ENCODE results near the gene NANOG. TPM values are rescaled to one million over a fixed set of nuclear protein-coding genes. Genes with fewer than 3 reads are reported as not detected.
"Not testable (repeated sequence)": the region's sequence is repeated elsewhere in the genome, so short reads cannot be mapped to it uniquely, and the experiment has no call there.

NANOG gene
- not detected for total RNA-seq

- DNase-seq (ENCODE audit: low spot score); H3K9me3 ChIP-seq; H3K36me3 ChIP-seq; H3K27ac ChIP-seq; H3K4me3 ChIP-seq; H3K27me3 ChIP-seq; H3K4me1 ChIP-seq: not testable (repeated sequence)
Measured at GRCh38 chr12:7788884-7789528, at the start of gene NANOG. Gene NANOG (plus strand): TSS chr12:7789402. CDS start chr12:7789615, 213 bp downstream.

GRCh38 chr12:7747246-7747645 is 42.0 kb upstream of the NANOG start, which contains the start of gene CLEC4C:
Gene CLEC4C (minus strand): TSS chr12:7747375. CDS start chr12:7747348, 27 bp downstream.
- no peak within 1 kb of the TSS for H3K27ac ChIP-seq
- no peaks in the 10 kb centered on the region for H3K27me3 ChIP-seq
- no peaks in the 10 kb centered on the region for H3K4me1 ChIP-seq
- TF ChIP-seq CTCF (IDR thresholded peaks at IDR 0.05), result no peak
- peaks cover 0 to 9% of the 10 kb centered on the region in 2 donors for H3K9me3 ChIP-seq
- no peak within 1 kb of the TSS for H3K4me3 ChIP-seq
- DNase-seq (ENCODE audit: low spot score), result no peak
- no peaks in the 10 kb centered on the region for H3K36me3 ChIP-seq

GRCh38 chr12:7748852-7749251 is 40.4 kb upstream of the NANOG start:
- Histone ChIP-seq H3K27me3 (no peaks in the 10 kb centered on the region), H3K9me3 (peaks cover 0 to 6% of the 10 kb centered on the region in 2 donors), H3K27ac (no peak overlapping the region)

GRCh38 chr12:7749442-7749841 is 39.8 kb upstream of the NANOG start:
- peaks cover 0 to 4% of the 10 kb centered on the region in 2 donors for H3K9me3 ChIP-seq
- no peak overlapping the region for H3K27ac ChIP-seq
- no peak overlapping the region for H3K4me3 ChIP-seq
- no peak for TF ChIP-seq CTCF (IDR thresholded peaks at IDR 0.05)
- no peaks in the 10 kb centered on the region for H3K27me3 ChIP-seq
- H3K36me3 ChIP-seq, result no peaks in the 10 kb centered on the region
- H3K4me1 ChIP-seq, result no peaks in the 10 kb centered on the region
- no peak for DNase-seq (ENCODE audit: low spot score)

More at GRCh38 chr12:7748852-7749251, 40.4 kb upstream of the NANOG start:
- TF ChIP-seq CTCF (IDR thresholded peaks at IDR 0.05), result no peak
- Histone ChIP-seq H3K4me1 (no peaks in the 10 kb centered on the region), H3K4me3 (no peak overlapping the region), H3K36me3 (no peaks in the 10 kb centered on the region)
- DNase-seq (ENCODE audit: low spot score), result no peak

GRCh38 chr12:7750350-7750749 is 38.9 kb upstream of the NANOG start:
- no peaks in the 10 kb centered on the region for H3K4me1 ChIP-seq
- no peaks in the 10 kb centered on the region for H3K36me3 ChIP-seq
- H3K4me3 ChIP-seq, result no peak overlapping the region
- H3K27me3 ChIP-seq, result no peaks in the 10 kb centered on the region
- no peak overlapping the region for H3K27ac ChIP-seq
- TF ChIP-seq CTCF (IDR thresholded peaks at IDR 0.05), result no peak
- DNase-seq (ENCODE audit: low spot score), result no peak
- peaks cover 0 to 4% of the 10 kb centered on the region in 2 donors for H3K9me3 ChIP-seq

GRCh38 chr12:7751394-7751793 is 37.8 kb upstream of the NANOG start:
- DNase-seq (ENCODE audit: low spot score), result no peak
- no peak for TF ChIP-seq CTCF (IDR thresholded peaks at IDR 0.05)
- Histone ChIP-seq H3K4me1 (no peaks in the 10 kb centered on the region), H3K27me3 (no peaks in the 10 kb centered on the region), H3K9me3 (peaks cover 0 to under 1% of the 10 kb centered on the region in 2 donors), H3K4me3 (no peak overlapping the region), H3K36me3 (no peaks in the 10 kb centered on the region), H3K27ac (no peak overlapping the region)

GRCh38 chr12:7751941-7752922 is 37.0 kb upstream of the NANOG start:
- not testable (repeated sequence) for H3K4me1 ChIP-seq; H3K27me3 ChIP-seq; H3K36me3 ChIP-seq; H3K4me3 ChIP-seq; DNase-seq (ENCODE audit: low spot score); H3K9me3 ChIP-seq; H3K27ac ChIP-seq

- not testable (repeated sequence) for H3K4me3 ChIP-seq; H3K36me3 ChIP-seq; H3K27me3 ChIP-seq; H3K4me1 ChIP-seq; H3K9me3 ChIP-seq; DNase-seq (ENCODE audit: low spot score); H3K27ac ChIP-seq
Measured at GRCh38 chr12:7755668-7756067, 33.5 kb upstream of the NANOG start.

Data from right atrium auricular region (tissue), 2 donors.